AG10803 (cell line): ENCODE results near the gene STOML3.

Source experiments
- DNase-seq: peaks from one replicate; pipeline ENCODE4 v3.0.0; 2010; ENCODE audit warnings: low read depth
- H3K4me3 ChIP-seq: 2 replicates; pipeline ENCODE4 v1.5.1; 2011; ENCODE audit warnings: mild to moderate bottlenecking, low read length, control low read depth
- CTCF ChIP-seq: conservative IDR thresholded peaks from 2 replicates; pipeline ENCODE4 v1.5.1; 2011; ENCODE audit warnings: mild to moderate bottlenecking, low read length, control low read depth, inconsistent platforms

STOML3 gene

GRCh38 chr13:38965281-38965680 lies 25.4 kb downstream of the STOML3 start:
- no peak for TF ChIP-seq CTCF
- no peak for DNase-seq
- no peak overlapping the region for H3K4me3 ChIP-seq

GRCh38 chr13:38960175-38960574 lies 30.5 kb downstream of the STOML3 start:
- no peak for DNase-seq
- H3K4me3 ChIP-seq: no peak overlapping the region
- TF ChIP-seq CTCF: no peak

GRCh38 chr13:38957794-38958592 lies 32.6 kb downstream of the STOML3 start:
- TF ChIP-seq CTCF: no peak
- H3K4me3 ChIP-seq: no peak overlapping the region
- DNase-seq: no peak

- DNase-seq: no peak
Measured at GRCh38 chr13:38954844-38955243, 35.8 kb downstream of the STOML3 start.

GRCh38 chr13:38954291-38954690 lies 36.3 kb downstream of the STOML3 start:
- H3K4me3 ChIP-seq: no peak overlapping the region
- no peak for DNase-seq
- TF ChIP-seq CTCF: no peak

More at GRCh38 chr13:38954844-38955243, 35.8 kb downstream of the STOML3 start:
- no peak overlapping the region for H3K4me3 ChIP-seq
- no peak for TF ChIP-seq CTCF

GRCh38 chr13:38952827-38953226 lies 37.8 kb downstream of the STOML3 start:
- H3K4me3 ChIP-seq: no peak overlapping the region
- no peak for TF ChIP-seq CTCF
- no peak for DNase-seq
